WI38 (cell line): Measurements from ENCODE around the gene PPP2R2C.

ENCODE experiments used
- H3K4me3 ChIP-seq: 2 replicates; pipeline ENCODE4 v1.5.1; 2011; ENCODE audit warnings: low read depth, mild to moderate bottlenecking, control low read depth, low read length
- CTCF ChIP-seq: IDR thresholded peaks from 2 replicates; pipeline ENCODE4 v1.5.1; 2012; ENCODE audit warnings: low read depth, mild to moderate bottlenecking, control low read depth, low read length

Gene PPP2R2C

DNA sequence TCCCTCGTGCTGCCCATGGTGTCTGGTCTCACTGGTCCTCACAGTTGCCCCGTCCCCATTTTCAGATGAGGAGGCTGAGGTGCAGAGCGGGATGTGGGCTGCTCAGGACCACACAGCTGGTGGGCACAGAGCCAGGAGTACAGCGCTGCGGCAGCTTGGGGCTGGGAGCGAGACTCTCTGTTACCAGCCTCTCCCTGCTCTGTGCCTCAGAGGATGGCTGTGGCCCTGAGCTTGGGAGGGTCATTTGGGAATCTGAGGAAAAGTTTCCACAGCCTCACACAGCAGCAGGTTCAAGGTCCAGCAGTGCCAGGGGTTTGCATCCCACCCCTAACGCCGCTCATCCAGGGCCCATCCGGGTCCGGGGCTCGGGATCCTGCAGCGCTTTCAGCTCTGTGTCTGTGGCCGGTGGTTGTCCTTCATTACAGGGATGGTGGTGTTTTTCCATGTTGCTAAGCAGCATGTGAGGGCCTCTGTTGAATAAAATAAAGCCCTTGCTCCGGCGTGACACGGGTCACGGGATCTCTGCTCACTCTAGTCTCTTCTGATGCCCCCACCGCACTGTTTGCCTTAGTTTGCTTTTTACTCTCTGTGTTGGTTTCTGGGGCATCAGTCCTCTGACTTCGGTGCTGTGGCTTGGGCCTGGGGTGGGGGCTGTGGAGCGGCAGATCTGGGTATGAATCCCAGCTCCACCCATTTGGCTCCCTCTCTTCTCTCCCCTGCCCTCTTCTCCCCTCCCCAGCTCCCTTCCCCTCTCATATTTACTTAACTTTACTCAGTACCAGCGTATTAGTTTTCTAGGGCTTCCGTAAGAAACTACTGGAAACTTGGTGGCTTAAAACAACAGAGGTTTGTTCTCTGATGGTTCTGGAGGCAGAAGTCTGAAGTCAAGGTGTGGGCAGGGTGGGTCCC, 196.3 kb downstream of the PPP2R2C start:
- no peak overlapping the region for H3K4me3 ChIP-seq
- TF ChIP-seq CTCF = no peak

DNA sequence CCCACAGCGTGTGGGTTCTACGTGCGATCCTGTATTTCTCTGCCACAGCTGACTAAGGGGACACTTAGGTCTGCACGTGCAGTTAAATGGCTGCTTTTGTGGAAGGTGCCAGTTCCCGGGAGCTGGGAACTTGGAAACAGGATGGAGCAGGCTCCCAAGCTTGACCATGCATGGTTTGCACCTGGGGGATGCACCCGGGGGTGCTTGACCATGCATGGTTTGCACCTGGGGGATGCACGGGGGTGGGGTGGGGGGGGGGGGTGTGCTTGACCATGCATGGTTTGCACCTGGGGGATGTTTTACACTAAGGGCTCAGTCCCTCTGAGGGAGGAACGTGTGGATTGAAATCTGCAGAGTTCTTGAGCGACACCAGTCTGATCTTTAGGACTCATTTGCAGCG, 197.1 kb downstream of the PPP2R2C start:
- H3K4me3 ChIP-seq = no peak overlapping the region
- no peak for TF ChIP-seq CTCF

DNA sequence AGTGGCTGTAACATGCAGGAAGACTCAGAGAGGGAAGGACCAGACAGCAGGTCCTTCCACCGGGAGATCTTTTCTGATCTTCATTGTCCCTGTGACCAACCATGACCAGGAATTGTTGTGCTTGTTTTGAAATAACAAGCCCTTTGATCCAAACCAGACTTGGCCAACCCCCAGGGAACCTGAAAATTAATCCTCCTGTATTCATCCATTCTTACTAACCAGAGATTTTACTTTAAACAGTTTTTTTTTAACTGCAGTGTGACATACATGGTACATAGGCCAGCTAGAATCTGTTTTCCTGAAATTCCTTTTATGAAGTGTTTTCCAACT, 198.8 kb downstream of the PPP2R2C start:
- H3K4me3 ChIP-seq = 0 out of 2 replicates have a peak overlapping the region, but pooled peaks have one; percentile 17
- no peak for TF ChIP-seq CTCF

DNA sequence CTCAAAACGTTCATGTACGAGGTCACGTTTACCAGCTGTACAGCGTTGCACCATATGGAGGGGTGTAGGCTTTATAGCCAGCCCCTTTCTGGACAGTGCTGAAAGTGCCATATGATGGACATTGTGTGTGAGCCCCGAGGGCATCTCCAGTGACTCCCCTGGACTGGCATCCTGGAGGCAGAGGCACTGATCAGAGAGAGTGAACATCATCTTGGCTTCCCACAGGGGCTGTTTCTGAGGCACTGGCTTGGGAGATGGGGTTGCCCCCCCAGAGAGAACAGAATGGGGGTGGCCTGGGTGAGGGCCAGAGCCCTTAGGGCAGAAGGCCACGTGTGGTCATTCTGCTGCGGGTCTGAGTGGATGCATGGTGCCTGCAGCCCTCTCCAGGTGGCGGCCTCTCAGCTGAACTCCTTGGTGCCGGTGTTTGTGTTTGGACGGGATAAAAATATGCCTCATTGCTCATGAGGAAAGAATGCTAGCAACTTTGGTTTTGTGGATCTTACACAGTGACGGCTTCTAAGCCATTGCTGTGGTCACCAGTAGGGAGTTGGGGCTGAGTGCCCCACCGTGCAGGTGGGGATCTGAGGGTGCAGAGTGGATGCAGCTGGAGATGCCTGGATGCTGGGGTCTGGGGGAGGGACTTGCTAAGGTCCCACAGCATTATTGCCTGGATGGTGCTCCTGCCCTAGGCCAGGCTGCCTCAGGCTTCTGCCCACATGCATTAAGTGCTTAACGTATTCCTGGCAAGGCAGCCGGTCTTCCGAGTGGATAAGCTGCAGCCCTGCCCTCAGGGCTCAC, 199.4 kb downstream of the PPP2R2C start:
- TF ChIP-seq CTCF = no peak
- H3K4me3 ChIP-seq = 0 out of 2 replicates have a peak overlapping the region, but pooled peaks have one; percentile 17

GRCh38 chr4:6271701-6272465, 200.5 kb downstream of the PPP2R2C start:
- no peak for TF ChIP-seq CTCF

DNA sequence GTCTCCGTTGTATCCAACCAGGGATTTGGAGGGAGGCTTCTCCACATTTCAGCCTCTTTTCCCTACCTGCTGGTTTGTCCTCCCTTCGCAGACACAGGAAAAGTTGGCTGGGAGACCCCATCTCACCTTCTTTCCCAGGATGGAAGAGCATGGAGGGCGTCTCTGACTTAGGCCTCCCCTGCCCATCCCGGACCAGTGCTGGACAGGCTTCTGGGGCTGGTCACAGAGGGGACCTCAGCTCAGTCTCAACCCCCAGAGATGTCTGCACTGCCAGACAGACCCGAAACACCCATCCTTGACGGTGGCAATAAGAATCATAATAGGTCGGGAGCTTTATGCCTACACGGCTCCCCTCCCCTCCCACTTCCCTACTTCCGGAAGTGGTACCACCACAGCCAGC, 201.2 kb downstream of the PPP2R2C start:
- peak overlapping the region; percentile 95 for H3K4me3 ChIP-seq
- no peak for TF ChIP-seq CTCF

More at GRCh38 chr4:6271701-6272465, 200.5 kb downstream of the PPP2R2C start:
- H3K4me3 ChIP-seq = no peak overlapping the region
